Measurements from ENCODE around the gene OTOP2.

DNA sequence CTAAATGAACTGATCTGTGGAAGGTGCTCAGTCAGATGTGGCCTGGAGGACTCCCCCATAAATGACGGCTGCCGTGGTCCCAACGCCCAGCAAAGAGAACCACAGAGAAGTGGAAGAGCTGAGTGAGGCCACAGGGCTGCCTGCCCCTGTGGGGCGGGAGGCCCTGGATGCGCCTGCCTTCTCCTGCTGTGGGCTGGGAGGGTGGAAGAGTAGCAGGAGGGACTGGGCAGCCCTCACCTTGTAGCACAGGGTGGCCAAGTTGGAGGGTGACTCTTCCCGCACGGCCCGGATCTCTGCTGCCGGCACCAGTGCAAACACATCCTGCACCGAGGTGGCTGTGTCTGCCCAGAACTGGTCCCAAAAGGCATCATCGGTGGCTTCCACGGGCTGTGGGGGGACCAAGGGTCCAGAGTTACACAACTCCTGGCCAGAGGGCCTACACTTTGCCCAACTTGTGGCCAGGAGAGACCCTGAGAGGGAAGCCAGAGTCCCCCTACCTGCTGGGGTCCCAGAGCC, 40.2 kb downstream of the OTOP2 start:
- TF ChIP-seq, protein P1, sequence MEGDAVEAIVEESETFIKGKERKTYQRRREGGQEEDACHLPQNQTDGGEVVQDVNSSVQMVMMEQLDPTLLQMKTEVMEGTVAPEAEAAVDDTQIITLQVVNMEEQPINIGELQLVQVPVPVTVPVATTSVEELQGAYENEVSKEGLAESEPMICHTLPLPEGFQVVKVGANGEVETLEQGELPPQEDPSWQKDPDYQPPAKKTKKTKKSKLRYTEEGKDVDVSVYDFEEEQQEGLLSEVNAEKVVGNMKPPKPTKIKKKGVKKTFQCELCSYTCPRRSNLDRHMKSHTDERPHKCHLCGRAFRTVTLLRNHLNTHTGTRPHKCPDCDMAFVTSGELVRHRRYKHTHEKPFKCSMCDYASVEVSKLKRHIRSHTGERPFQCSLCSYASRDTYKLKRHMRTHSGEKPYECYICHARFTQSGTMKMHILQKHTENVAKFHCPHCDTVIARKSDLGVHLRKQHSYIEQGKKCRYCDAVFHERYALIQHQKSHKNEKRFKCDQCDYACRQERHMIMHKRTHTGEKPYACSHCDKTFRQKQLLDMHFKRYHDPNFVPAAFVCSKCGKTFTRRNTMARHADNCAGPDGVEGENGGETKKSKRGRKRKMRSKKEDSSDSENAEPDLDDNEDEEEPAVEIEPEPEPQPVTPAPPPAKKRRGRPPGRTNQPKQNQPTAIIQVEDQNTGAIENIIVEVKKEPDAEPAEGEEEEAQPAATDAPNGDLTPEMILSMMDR (IDR thresholded peaks at IDR 0.05), result no peak
- TF ChIP-seq NR2C2 (CRISPR knock-in tag; IDR thresholded peaks at IDR 0.05), result no peak
- TF ChIP-seq, protein P2, sequence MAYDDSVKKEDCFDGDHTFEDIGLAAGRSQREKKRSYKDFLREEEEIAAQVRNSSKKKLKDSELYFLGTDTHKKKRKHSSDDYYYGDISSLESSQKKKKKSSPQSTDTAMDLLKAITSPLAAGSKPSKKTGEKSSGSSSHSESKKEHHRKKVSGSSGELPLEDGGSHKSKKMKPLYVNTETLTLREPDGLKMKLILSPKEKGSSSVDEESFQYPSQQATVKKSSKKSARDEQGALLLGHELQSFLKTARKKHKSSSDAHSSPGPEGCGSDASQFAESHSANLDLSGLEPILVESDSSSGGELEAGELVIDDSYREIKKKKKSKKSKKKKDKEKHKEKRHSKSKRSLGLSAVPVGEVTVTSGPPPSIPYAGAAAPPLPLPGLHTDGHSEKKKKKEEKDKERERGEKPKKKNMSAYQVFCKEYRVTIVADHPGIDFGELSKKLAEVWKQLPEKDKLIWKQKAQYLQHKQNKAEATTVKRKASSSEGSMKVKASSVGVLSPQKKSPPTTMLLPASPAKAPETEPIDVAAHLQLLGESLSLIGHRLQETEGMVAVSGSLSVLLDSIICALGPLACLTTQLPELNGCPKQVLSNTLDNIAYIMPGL (CRISPR knock-in tag; IDR thresholded peaks at IDR 0.05), result no peak
- TF ChIP-seq, protein P3, sequence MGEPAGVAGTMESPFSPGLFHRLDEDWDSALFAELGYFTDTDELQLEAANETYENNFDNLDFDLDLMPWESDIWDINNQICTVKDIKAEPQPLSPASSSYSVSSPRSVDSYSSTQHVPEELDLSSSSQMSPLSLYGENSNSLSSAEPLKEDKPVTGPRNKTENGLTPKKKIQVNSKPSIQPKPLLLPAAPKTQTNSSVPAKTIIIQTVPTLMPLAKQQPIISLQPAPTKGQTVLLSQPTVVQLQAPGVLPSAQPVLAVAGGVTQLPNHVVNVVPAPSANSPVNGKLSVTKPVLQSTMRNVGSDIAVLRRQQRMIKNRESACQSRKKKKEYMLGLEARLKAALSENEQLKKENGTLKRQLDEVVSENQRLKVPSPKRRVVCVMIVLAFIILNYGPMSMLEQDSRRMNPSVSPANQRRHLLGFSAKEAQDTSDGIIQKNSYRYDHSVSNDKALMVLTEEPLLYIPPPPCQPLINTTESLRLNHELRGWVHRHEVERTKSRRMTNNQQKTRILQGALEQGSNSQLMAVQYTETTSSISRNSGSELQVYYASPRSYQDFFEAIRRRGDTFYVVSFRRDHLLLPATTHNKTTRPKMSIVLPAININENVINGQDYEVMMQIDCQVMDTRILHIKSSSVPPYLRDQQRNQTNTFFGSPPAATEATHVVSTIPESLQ (CRISPR knock-in tag; IDR thresholded peaks at IDR 0.05), result no peak
- TF ChIP-seq, protein P4, sequence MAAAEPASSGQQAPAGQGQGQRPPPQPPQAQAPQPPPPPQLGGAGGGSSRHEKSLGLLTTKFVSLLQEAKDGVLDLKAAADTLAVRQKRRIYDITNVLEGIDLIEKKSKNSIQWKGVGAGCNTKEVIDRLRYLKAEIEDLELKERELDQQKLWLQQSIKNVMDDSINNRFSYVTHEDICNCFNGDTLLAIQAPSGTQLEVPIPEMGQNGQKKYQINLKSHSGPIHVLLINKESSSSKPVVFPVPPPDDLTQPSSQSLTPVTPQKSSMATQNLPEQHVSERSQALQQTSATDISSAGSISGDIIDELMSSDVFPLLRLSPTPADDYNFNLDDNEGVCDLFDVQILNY (CRISPR knock-in tag; IDR thresholded peaks at IDR 0.05), result no peak
- no peak for TF ChIP-seq SP1 (CRISPR knock-in tag; conservative IDR thresholded peaks at IDR 0.05)
- TF ChIP-seq ZNF671 (CRISPR knock-in tag; IDR thresholded peaks at IDR 0.05), result no peak
- no peak for TF ChIP-seq NR1H2 (CRISPR knock-in tag; IDR thresholded peaks at IDR 0.05)
- TF ChIP-seq, protein P5, sequence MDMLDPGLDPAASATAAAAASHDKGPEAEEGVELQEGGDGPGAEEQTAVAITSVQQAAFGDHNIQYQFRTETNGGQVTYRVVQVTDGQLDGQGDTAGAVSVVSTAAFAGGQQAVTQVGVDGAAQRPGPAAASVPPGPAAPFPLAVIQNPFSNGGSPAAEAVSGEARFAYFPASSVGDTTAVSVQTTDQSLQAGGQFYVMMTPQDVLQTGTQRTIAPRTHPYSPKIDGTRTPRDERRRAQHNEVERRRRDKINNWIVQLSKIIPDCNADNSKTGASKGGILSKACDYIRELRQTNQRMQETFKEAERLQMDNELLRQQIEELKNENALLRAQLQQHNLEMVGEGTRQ (CRISPR knock-in tag; IDR thresholded peaks at IDR 0.05), result no peak
- no peak for TF ChIP-seq ATF1 (CRISPR knock-in tag; IDR thresholded peaks at IDR 0.05)
